Skin of body (tissue), 2 donors: ENCODE data around the gene JAZF1. TPM values are rescaled to one million over a fixed set of nuclear protein-coding genes. Genes with fewer than 3 reads are reported as not detected.
A peak's percentile ranks its signal among the peaks of the same experiment; 100 is the strongest.

Source experiments
- DNase-seq: peaks from one replicate; lab custom pipeline; 2025; lab: John Stamatoyannopoulos, UW
- total RNA-seq: library from RNA; depleted of rRNA; stranded (reverse); fragments of >200 nt; gene quantifications from one replicate; pipeline ENCODE4 v1.2.3, GENCODE V29; 2014

JAZF1 gene
- total RNA-seq = 22.1 TPM

DNA sequence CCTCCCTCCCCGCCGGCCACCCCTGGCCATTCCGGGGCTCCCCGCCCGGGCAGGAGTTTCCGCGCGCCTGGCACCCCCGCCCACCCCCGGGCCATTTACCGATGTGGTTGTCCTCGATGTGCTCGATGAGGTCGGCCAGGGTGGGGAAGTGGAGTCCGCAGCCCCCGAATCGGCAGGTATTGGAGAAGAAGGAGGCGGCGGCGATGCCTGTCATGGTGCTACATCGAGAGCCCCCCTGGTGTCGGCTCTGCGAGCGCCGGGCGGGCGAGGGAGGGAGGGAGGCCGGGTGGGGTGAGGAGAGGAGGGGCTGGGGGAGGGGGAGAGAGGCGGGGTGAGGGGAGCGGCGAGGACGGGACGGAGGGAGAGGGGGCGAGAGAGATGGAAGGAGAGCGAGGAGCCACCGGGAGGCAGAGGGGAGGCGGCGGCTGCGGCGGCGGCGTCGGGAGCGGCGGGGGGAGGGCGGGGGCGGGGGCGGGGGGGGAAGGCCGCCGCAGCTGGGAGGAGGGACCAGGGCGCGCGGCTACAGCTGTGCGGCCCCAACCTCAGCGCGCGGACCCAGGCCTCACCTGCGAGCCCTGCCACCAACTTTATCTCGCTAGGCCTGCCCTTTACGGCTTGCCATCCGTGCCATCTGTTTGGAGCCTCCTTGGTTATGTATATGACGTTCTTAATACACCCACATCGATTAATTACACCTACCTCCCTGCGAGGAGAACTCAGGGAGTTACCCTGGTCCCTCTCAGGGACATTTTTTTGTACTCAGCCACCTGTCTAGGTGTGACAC is at the start of gene JAZF1:
TSS of gene JAZF1 (minus strand) at position 432 of the 784 bp plus-strand sequence.
- DNase-seq = peak; percentile 69

DNA sequence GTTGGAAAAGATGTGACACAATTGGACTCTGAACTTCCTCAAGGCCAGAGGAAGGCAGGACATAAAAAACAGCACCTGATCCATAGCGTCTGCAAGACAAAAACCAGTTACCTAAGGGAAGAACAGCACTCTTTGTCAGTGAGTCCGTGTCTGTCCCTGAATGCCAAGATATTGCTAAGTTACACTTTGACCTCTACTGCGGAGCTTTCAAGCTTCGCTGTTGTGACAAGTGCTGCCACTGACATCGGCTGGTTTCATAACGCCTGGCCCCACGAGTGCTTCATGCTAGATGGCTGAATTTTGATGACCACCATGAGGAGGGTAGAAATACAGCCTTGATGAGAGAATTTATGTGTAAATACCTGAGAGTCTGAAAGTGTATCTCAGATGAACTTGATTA is 49.7 kb upstream of the JAZF1 start:
- DNase-seq = no peak

DNA sequence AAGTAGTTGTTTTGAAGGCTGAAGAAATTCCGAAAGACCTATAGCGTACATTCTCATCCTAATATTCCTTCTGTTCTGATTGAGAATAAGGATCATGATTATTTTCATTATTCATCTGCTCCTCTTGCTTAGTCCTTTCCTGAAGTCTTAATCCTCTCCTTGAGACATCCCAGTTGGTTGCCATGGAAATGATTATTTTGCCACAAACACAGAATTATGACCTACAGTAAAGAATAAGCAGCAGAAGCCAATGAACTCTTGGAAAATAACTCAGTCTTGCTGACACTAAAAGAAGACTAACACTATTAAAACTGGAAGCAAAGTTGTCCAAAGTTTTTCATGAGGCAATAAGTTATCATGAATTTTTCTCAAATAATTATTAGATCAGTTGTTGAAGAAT is 47.8 kb upstream of the JAZF1 start:
- no peak for DNase-seq

DNA sequence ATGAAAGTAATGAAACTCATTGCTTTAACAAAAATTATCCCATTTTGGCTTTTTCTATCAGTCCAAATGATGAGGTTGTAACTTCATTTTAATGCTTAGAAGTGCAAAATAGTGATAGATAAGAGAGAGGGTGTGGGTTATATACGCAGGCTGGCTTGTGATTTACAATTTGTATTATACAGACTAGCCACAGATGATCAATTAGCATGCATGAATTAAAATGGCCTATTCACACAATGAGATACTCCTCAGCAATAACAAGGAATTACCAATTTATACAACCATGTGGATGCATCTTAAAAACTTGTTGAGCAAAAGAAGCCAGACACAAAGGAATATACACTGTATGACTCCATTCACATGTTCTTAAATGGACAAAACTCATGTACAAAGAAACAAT is 45.4 kb upstream of the JAZF1 start:
- no peak for DNase-seq

DNA sequence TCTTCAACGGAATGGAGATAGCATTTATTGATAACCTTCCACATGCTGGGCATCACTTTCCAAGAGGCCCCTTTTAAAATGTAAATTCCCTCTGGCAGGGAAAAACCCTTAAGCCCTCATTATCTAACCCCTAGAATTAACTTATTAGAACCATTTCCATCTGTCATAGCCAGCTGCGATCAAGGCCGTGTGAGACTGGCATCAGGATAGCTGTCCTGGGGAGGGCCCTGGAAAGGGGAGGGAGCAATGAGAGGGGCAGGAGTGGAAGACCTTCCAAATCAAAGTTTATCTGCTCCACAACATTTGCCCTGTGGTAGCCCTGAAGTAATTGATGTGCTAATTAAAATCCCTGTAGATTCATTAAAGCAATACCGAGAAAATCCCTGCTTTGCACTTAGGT is 45.0 kb upstream of the JAZF1 start:
- DNase-seq = no peak

DNA sequence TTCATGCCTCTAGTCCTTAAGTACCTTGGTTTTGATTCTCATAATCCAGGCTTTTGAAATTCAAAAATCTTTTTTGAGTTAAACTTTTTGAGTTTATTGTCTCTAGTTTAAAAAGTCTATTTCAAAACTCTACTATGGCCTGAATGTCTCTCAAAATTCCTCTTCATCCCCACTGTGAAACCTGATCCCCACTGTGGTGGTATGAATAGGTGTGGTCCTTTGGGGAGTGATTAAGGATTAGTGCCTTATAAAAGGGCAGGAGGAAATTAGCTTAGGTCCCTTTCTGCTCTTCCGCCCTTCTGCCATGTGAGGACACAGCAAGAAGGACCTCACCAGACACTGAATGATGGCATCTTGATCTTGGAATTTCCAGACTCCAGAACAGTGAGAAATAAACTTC is 44.1 kb upstream of the JAZF1 start:
- DNase-seq = no peak

DNA sequence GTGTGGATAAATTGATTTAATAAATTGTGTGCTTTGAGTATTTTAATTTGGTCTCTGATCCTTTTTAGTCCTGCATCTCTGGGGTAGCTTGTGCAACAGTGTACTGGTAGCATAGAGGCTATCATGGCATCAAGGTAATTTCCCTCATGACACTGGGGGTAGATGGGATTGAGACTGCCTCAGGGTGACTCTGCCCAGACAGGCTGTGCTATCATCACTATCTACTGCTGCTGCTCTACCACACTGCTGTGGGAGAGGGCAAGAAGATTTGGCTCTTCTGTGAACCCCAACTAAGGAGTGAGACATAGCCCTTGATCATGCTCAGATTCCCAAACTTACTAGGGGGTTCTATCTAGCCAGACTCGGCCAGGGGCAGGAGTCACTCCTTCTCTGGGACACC is 43.6 kb upstream of the JAZF1 start:
- no peak for DNase-seq

DNA sequence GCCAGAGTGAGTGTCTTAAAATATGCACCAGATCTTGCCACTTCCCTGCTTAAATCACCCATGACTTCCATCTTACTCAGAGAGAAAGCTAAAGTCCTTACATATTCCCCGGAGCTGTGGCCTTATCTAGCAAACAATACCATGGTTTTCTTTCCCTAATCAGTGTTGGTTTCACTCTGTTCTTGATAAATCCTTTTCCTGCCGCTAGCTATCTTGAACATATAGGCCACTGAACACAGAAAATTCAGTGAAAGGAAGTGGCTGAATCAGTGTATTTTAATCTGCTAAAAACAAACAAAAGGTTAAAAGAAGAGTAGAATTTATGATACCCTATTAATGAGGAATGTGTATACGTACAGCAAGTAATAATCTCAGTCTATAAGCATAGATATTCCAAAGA is 42.0 kb upstream of the JAZF1 start:
- DNase-seq = no peak

DNA sequence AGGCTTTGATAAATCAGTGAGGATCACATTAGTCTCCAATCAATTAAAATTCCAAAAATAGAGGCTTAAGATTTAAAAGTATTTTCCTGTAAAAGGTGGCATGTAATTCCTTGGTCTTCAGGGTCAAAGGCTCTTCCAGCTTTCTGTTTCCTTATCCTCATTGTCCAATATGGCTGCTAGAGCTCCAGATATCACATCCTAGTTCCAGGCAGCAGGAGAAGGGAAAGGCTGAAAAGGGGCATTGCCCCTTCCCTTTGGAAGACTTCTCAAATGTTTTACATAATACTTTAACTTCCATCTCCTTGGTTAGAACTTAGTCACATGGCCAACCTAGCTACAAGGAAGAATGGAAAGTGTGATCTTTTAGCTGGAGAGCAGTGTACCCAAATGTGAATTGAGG is 39.2 kb upstream of the JAZF1 start:
- DNase-seq = no peak

DNA sequence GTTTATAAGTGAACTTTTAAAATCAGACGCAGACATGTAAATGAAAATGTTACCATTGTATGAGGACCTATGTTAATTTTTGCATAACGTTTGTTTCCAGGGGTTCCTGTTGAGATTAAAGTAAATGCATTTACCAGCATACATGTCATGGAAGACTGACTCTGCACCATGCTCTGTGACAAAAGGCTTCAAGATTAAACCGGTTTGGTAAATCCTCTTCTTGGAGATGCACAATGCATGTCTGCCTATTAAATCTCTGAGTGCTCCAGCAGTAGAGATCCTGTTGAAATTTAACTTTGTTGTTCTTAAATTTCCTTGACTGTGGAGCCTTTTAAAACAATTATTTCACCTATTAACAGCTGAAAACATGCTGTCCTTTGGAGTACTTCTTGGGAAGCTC is 36.5 kb upstream of the JAZF1 start:
- DNase-seq = no peak

DNA sequence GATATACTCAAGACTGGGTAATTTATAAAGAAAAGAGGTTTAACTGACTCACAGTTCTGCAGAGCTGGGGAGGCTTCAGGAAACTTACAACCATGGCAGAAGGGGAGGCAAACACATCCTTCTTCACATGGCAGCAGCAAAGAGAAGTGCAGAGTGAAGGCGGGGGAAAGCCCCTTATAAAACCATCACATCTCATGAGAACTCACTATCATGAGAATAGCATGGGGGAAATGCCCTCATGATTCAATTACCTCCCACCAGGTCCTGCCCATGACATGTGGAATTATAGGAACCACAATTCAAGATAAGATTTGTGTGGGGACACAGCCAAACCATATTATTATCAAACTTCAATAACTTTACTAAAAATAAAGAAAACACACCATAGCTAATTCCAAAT is 30.4 kb upstream of the JAZF1 start:
- DNase-seq = no peak

DNA sequence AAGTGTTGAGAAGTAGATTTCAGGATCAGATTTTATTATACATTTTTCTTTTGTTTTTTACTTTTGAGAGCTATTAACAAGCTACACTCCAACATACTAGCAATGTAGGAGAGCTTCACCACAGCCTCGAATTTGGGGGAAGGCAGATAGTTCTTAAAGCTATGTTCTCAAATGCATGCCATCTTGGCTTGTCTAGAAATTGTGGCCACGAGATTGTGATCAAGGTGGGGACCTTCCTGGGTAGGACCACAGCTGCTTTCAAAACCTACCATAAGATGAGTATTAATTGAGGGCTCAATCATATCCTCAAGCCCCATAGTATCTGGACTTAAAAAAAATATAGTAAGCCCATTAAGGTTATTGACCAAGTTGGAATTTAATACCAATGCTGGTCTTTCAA is 27.9 kb upstream of the JAZF1 start:
- DNase-seq = no peak

DNA sequence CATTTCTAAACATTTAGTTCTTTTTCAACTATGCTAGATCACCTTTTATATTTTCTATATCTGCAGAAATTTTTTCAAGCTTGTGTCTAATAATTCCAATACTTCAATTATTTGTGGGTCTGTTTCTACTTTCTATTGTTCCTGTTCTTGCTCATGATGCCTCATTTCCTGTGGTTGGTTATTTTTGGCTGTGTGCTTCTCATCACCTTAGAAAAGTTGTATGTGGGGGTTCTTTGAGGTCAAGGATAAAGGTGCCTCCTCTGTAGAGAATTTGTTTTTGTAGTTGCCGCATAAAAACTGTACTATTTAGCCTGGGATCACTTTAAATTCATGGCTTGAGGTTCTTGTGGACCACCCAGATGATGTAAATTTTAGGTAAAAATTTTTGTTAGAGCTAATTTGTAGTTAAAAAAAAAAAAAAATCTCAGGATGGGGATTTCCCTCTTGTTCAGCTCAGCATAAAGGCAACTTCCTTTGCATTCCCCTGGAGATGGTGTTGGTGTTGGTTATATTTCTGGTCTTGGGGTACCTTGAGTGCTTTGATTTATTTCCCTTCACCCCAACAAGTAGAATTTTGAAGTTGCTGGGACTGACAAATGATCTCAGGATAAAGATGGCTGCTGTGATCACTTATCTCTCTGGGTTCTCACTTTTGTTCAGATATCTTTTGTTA is 27.0 kb upstream of the JAZF1 start:
- no peak for DNase-seq

DNA sequence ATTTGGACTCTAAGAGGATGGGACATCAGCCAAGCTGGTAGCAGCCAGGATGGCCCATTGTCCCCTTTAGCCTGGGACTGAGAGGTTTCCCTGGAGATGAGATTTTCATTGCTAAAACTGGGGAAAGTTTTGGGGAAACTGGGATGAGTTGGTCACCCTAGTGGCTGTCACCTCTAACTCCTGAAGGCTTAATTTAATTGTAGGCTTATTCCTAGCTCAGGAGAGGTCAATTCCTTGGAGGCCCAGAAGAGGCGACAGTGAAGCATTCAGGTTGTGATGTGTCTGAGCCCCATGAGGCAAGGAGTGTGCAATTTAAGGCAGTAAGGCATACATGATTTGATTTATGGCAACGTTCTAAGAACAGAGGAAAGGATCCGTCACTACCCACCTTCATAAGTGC is 24.9 kb upstream of the JAZF1 start:
- no peak for DNase-seq

DNA sequence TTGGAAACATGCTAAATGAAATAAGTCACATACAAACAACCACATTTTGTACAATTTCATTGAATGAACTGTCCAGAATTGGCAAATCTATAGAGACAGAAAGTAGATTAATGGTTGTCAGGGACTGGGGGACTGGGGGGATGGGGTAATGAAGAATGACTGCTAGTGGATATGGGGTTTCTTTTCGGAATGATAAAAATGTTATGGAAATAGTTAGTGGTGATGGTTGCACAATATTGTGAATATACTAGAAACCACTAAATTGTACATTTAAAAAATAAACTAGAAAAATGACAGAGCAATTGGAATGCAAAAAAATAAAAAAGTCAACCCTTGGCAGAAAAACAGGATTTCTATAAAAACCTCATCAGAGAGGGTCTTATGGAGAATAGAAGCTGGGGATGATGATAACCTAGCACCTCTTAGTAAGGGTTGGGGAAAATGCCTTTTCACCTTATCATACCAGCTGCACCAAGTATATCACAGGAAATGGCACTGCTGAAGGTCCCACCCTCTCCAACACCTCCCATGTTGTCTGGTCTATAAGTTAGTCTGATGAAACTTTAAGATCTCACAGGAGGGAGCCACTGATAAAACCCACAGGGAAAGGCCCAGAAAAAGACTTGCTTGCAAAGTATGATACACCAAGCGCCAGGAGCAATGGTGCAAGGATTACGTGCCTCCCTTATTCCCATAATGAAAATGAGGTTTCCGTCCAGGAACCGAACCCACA is 23.1 kb upstream of the JAZF1 start:
- DNase-seq = no peak

DNA sequence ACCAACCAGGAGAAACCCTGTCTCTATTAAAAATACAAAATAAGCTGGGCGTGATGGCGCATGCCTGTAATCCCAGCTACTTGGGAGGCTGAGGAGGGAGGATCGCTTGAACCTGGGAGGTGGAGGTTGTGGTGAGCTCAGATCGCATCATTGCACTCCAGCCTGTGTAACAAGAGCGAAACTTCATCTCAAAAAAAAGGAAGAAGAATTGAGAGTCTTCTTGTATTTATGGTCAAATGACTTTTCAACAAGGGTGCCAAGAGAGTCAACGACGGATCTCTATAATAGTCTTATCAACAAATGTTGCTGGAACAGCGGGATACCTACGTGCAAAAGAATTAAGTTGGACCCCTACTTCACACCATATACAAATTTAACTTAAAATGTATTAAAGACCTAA is 21.6 kb upstream of the JAZF1 start:
- DNase-seq = no peak

DNA sequence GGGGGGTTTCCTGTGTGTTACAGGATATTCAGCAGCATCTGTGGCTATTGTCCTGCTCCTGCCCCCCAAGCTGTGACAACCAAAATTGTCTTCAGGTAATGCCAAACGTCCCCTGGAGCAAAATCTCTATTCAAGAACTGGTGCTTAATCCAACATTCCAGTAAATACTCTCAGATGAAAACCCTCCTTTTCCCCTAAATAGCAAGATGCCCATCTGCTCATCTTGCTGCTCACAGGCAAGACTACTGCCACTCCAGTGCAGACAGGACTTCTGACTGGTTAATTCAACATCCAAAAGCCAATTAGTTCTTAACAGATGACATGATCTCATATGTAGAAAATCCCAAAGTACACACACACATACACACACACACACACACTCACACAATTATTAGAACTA is 20.5 kb upstream of the JAZF1 start:
- DNase-seq = no peak

DNA sequence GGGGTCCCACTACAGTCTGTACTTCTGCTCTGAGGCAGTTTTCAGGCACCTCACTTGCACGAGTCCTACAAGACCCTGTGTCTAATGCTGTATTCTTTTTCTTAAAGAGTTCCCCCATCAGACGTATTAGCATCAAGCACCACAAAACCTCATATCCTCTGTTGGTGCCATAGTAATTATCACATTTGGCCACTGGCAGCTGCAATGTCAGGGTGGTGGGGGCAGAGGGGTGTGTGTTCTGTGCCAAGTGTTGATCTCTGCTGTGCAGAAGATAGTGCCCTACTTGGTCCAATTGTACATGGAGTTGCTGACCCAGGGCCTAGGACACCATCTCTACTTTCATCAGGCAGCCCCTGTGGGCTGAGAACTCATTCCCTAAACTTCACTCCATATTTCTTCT is 20.0 kb upstream of the JAZF1 start:
- no peak for DNase-seq

DNA sequence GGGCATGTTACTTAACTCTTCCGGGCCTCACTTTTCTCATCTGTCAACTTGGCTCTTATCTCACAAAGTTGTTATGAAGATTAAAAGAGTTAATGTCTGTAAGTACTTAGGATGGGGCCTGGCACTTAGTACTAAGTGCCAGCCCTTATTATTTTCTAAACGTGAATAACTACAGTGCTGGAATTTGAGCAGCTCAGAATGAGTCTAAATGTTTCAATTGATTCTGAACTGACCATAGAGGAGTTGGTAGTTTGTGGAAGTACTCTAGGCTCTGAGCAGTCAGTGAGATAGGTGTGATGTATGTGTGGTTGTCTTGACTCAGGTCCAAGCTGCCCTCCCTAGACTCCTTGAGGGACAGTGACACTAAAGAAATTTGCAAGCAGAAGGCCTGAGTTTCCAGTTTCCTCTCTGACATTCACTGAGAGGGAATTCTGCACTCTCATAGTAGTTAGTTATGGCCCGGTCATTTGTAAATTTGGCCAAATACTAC is 18.5 kb upstream of the JAZF1 start:
- DNase-seq = no peak

DNA sequence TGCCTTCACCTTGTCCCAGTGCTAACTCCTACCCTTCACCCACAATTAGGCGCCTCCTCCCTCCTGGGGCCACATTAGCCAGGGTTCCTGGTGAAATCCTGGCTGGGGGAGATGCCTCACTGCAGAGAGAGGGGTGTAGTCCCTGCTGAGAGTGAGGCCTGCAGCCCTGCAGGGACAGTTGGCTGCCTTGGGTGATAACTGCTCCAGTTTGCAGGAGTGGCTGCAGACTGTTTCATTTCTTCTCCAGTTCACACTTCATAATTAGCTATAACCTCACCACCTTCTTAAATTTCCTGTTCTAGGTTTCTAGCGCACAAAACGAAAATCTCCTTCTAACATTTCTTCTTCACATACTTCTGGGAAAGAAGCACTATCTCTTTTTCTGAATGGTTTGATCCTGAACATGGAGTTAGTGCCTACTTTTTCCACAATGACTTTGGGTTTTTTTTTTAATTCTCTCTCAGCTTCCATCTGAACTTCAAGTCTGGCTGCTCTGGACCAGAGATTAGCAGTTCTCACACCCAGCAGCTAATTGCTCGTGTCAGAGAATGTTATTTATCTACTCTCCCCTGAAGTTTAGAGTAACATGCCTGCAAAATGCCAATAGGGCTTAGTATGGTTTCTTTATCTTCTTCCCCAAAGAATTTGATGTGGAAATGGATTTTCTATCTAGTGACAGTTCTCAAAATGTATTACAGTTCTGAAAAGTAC is 15.5 kb upstream of the JAZF1 start:
- DNase-seq = no peak

DNA sequence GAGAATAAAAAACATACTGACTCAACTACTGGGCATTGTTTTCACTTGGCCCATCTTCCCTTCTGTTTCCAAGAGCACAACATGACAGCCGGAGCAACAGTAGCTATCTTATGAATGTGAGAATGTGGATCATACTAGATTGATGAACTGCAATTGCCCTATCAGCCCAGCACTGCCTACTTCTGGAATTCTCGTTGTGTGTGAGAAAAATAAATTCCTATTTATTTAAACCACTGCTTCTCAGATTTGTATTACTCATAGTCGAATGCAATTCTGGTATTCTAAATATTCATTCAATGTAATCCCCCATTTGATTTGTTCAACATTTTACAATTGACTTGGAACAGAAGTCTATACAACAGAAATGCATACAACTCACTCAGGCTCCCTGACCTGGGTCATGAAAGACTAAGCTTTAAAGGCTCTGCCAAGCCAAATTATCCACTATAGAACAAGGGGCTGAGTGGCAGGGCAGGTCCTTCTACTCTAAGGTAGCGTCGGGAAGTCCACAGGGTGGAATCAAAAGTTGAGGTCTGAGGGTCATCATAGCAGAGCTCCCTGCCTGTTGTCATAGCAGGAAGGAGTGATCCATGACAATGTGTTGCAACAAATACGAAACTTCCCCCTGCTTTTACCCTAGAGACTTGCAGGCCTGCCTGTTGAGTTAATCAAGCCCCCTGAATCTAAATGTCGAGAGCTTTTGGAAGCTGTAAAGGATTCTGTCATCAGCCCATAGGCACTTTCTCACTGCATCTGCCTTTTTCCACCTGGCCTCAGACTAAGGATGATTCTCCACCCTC is 12.4 kb upstream of the JAZF1 start:
- no peak for DNase-seq
